ENCODE results near the gene BRIP1. TPM values are rescaled to one million over a fixed set of nuclear protein-coding genes. Genes with fewer than 3 reads are reported as not detected.
"Not testable (repeated sequence)": the region's sequence is repeated elsewhere in the genome, so short reads cannot be mapped to it uniquely, and the experiment has no call there.

BRIP1 gene
- total and polyA plus RNA-seq, 8 donors, result 3.4 to 18.1 (median 12.1) TPM

DNA sequence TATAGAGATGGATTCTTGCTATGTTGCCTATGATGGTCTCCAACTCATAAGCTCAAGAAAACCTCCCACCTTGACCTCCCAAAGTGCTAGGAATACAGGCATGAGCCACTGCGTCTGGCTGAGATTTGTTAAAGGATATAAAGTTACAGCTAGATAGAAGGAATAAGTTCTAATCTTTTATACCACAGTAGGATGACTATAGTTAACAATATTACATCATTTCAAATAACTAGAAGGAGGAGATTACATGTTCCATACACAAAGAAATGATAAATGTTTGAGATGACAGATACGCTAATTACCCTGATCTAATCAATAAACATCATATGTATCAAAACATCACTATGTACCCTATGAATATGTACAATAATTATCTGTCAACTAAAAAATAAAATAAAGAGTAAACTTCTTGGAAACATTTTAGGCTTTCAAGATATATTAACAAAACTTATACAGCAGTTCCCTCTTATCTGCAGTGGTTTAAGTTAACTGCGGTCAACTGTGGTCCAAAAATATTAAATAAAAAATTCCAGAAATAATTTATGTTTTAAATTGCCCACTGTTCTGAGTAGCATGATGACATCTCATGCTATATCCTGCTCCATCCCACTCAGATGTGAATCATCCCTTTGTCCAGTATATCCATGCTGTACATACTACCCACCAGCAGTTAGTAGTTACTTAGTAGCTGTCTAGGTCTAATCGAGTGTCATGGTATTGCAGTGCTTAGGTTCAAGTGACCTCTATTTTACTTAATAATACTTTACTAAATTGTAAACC, 143.1 kb downstream of the BRIP1 start:
- Histone ChIP-seq H3K27ac (no peak overlapping the region), H3K27me3 (no peaks in the 10 kb centered on the region), H3K9me3 (peaks cover 0 to 41% of the 10 kb centered on the region in 2 donors), H3K4me3 (no peak overlapping the region), H3K4me1 (no peaks in the 10 kb centered on the region), H3K36me3 (peaks cover 0 to 2% of the 10 kb centered on the region in 2 donors)
- DNase-seq, result no peak
- intact Hi-C loops (cut with DNase I), result no loop called here
- TF ChIP-seq, protein P1, sequence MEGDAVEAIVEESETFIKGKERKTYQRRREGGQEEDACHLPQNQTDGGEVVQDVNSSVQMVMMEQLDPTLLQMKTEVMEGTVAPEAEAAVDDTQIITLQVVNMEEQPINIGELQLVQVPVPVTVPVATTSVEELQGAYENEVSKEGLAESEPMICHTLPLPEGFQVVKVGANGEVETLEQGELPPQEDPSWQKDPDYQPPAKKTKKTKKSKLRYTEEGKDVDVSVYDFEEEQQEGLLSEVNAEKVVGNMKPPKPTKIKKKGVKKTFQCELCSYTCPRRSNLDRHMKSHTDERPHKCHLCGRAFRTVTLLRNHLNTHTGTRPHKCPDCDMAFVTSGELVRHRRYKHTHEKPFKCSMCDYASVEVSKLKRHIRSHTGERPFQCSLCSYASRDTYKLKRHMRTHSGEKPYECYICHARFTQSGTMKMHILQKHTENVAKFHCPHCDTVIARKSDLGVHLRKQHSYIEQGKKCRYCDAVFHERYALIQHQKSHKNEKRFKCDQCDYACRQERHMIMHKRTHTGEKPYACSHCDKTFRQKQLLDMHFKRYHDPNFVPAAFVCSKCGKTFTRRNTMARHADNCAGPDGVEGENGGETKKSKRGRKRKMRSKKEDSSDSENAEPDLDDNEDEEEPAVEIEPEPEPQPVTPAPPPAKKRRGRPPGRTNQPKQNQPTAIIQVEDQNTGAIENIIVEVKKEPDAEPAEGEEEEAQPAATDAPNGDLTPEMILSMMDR (IDR thresholded peaks at IDR 0.05), result no peak
- no peak for ATAC-seq

DNA sequence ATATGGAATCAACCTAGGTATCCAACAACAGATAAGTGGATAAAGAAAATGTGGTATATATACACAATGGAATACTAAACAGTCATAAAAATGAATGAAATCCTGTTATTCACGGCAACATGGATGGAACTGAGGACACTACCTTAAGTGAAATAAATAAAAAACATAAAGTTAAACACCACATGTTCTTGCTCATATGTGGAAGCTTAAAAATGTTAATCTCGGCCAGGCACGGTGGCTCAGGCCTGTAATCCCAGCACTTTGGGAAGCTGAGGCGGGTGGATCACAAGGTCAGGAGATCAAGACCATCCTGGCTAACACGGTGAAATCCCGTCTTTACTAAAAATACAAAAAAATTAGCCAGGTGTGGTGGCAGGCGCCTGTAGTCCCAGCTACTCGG, 144.1 kb downstream of the BRIP1 start:
- DNase-seq; H3K27me3 ChIP-seq; H3K36me3 ChIP-seq; H3K4me3 ChIP-seq; ATAC-seq; H3K4me1 ChIP-seq; intact Hi-C loops (cut with DNase I); H3K27ac ChIP-seq: not testable (repeated sequence)
- peaks cover 0 to 41% of the 10 kb centered on the region in 2 donors for H3K9me3 ChIP-seq

DNA sequence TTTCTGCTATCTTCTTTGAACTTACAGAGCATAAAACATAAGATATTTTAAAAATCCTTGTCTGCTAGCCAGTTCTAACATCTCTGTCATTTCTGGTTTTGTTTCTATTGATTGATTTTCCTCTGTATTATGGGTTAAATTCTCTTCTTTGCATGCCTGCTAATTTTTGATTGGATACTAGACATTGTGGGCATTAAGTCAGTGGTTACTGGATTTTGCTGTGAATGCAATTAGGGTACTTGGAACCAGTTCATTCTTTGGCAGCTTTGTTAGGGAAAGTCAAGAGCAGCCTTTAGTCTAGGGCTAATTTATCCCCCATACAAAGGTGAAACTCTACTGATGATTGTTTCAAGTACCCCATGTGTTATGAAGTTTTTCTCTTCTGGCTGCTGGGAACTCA, 145.3 kb downstream of the BRIP1 start:
- no peaks in the 10 kb centered on the region for H3K4me1 ChIP-seq
- peaks cover 0 to 6% of the 10 kb centered on the region in 2 donors for H3K36me3 ChIP-seq
- no peak overlapping the region for H3K4me3 ChIP-seq
- H3K27me3 ChIP-seq, result no peaks in the 10 kb centered on the region
- DNase-seq, result no peak
- peaks cover 0 to 41% of the 10 kb centered on the region in 2 donors for H3K9me3 ChIP-seq
- TF ChIP-seq, protein P1 (IDR thresholded peaks at IDR 0.05), result no peak
- no peak for ATAC-seq
- H3K27ac ChIP-seq, result no peak overlapping the region
- intact Hi-C loops (cut with DNase I), result no loop called here

DNA sequence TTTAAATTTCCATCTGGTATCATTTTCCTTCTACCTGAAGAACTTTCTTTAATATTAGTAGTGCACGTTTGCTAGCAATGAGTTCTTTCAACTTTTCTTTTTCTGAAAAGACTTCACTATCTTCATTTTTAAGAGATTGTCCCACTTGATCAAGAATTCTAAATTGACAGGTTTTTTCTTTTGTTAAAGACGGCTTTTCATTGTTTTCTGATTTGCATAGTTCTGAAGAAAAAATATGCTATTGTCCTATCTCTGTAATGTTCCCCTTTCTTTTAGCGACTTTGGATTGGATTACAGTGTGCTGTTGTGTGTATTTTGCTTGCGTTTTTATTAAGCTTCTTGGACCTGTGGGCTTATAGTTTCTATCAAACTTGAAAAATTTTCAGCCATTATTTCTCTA, 146.0 kb downstream of the BRIP1 start:
- TF ChIP-seq, protein P1 (IDR thresholded peaks at IDR 0.05), result no peak
- Histone ChIP-seq H3K4me1 (no peaks in the 10 kb centered on the region), H3K9me3 (peaks cover 0 to 41% of the 10 kb centered on the region in 2 donors), H3K36me3 (peaks cover 0 to 6% of the 10 kb centered on the region in 2 donors), H3K27me3 (no peaks in the 10 kb centered on the region), H3K4me3 (no peak overlapping the region), H3K27ac (no peak overlapping the region)
- no peak for DNase-seq
- intact Hi-C loops (cut with DNase I), result no loop called here
- no peak for ATAC-seq

DNA sequence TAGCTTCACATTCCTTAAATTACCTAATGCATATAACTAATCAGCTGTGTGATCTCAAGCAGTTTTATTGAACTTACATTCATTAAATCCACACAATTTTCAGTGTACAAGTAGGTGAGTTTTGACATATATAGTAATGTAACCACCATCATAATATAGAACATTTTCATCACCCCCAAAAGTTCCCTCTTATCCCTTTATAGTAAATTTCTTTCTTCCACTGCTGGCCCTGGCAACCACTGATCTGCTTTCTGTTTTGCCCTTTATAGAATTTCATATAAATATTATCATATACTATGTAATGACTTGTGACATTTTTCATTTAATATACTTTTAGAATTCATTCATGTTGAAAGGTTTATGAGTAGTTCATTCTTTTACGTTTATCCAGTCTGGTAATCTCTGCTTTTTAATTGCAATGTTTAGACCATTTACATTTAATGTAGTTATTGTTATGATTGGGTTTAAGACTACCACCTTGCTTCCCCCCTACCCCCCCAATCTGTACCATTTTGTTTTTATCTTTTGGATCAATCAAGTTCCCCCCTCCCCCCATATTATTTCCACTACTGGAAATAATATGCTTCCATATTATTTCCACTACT, 147.0 kb downstream of the BRIP1 start:
- ATAC-seq, result no peak
- TF ChIP-seq, protein P1 (IDR thresholded peaks at IDR 0.05), result no peak
- Histone ChIP-seq H3K27ac (no peak overlapping the region), H3K36me3 (peaks cover 0 to 6% of the 10 kb centered on the region in 2 donors), H3K9me3 (peaks cover 0 to 41% of the 10 kb centered on the region in 2 donors), H3K27me3 (no peaks in the 10 kb centered on the region), H3K4me1 (no peaks in the 10 kb centered on the region), H3K4me3 (no peak overlapping the region)
- DNase-seq, result no peak
- intact Hi-C loops (cut with DNase I), result no loop called here

All from left lung (tissue), 10 donors.